HL-60/S4 (cell line): ENCODE measurements around the gene RBM33.
"Not testable (repeated sequence)": the region's sequence is repeated elsewhere in the genome, so short reads cannot be mapped to it uniquely, and the experiment has no call there.

Experiments
- in situ Hi-C: fragments of 300-500 bp; cut with MboI; formaldehyde crosslinking; loops from 2 replicates; pipeline ENCODE4 v1.14.3; 2022; ENCODE audit warnings: low sequenced_read_pairs

RBM33 gene

DNA sequence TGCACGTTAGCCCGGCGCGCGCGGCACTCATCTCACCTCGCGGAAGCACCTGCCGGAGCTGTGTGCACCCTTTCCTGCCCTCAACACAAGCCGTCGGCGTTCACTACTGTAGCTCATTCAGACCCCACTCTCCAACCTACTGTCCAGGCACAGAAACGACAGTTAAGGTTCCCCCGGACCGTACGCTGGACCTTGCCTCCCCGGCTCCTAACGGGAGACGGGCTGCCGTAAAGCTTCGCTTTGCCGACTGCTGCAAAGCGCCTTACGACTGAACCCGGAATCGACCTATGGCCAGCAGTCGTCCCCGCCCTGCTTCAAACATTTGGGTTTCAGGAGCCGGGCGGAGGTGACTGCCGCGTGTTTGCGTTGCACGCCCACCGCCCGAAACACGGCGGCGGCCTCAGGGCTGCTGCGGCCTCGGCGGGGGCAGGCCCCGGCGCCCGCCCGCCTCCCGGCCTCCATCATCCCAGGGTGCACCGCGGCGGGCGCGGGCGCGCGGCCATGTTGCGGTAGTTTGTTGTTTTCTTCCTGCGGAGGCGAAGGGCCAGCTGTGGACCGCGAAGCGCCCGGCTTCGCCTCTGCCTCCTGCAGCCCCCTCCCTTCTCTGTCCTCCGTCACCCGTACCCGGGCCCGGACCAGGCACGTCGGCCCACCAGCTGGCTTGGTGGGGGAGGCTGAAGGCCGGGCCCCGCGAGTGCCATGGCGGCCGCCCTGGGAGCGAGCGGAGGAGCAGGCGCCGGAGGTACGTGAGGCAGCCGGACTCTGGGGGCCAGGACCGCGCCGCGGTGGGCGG, at the start of gene RBM33:
Gene RBM33 (plus strand): TSS at position 484 of the 793 bp plus-strand sequence. CDS start 216 bp downstream, at position 700.
- in situ Hi-C loops = no loop called here

- in situ Hi-C loops = no loop called here
Observed at GRCh38 chr7:155594961-155595366, 49.5 kb upstream of the RBM33 start.

GRCh38 chr7:155597753-155598140, 46.7 kb upstream of the RBM33 start:
- in situ Hi-C loops = no loop called here

DNA sequence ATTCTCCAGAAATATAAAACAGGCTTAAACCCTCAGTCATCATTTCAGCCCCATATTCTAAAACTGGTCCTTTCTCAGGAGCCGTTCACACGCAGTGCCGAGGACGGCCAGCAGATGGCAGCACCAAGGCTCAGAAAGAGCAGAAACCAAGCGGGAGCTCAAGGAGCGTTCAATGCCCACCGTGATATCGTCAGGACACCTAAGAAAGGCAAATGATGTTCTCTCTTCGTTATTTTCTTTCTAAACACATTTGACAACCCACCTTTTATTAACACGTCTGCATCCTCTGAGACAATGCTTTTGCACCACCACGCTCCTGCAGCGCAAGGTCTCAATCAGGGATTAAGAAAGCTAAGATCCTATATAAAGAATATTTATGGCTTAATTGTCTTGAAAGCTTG, 45.7 kb upstream of the RBM33 start:
- in situ Hi-C loops = no loop called here

DNA sequence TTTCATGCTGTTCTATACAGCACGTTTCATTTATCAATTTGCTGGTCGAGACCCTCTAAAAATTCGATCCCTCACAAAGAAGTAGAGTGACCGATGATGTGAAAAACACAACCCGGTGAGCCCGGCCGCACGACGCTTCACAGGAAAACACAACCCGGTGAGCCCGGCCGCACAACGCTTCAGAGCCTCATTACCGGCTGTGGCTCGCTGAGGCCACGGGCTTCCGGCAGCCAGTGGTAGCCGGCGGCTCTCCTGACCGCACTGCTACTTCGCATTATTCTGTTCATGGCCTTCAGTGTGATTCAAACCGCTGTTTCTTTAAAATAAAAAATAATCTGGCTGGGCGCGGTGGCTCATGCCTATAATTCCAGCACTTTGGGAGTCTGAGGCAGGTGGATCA, 42.3 kb upstream of the RBM33 start:
- in situ Hi-C loops = loop anchor here (5.0 kb wide), 1 partner anchor 165 kb away; no protein-coding TSS in a partner anchor

- in situ Hi-C loops = loop anchor here (5.0 kb wide), 1 partner anchor 165 kb away; no protein-coding TSS in a partner anchor
Observed at GRCh38 chr7:155602750-155603149, 41.7 kb upstream of the RBM33 start.

GRCh38 chr7:155603205-155603857, 41.1 kb upstream of the RBM33 start:
- in situ Hi-C loops = loop anchor here (5.0 kb wide), 1 partner anchor 164 kb away; no protein-coding TSS in a partner anchor

DNA sequence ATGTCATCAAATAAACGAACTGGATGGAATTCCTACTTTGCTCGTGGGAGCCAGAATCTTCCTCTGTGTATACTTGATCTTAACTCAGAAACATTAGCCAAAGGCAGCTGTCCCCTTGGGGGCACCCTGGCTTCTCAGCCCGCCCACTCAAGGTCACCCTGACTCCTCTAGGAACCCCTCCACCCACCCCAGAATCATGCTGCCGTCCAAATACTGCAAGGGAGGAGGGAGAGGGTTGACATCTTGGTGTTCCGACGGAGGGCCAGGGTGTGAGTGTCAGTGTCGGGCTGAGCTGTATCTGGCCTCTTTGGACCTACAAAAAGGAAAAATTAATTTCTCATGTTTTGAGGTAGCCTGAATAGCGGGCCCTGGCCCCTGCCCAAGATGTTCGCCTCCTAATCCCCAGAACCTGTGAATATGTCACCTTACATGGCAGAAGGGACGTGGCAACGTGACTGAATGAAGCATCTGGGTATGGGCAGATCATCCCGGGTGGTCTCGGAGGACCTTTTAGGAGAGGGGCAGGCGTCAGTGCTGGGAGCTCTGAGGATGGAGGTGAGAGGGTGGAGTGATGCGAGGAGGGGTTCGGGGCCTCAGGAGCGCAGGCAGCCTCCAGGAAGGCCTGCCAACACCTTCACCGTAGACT, 40.5 kb upstream of the RBM33 start:
- in situ Hi-C loops = loop anchor here (5.0 kb wide), 1 partner anchor 163 kb away; no protein-coding TSS in a partner anchor

GRCh38 chr7:155604504-155604997, 39.9 kb upstream of the RBM33 start:
- in situ Hi-C loops = loop anchor here (5.0 kb wide), 1 partner anchor 163 kb away; no protein-coding TSS in a partner anchor

DNA sequence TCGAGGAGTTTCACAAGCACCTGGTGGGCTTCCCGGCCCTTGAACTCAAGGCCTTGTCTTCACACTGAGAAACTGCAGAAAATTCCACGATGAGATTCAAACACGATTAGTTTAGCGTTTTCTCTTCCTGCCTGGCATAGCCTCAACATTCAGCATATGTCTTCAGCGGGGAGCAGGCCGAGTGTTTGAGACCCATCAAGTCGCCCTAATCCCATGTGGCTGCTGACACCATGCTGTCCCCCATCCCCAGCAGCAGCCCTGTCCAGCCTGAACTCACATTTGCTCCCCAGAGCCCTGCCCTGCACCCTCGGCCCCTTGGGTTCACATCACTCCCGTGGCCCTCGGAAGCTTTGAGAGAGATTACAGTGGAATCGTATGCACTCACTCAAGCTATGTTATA, 35.3 kb upstream of the RBM33 start:
- in situ Hi-C loops = no loop called here

- in situ Hi-C loops = no loop called here
Observed at GRCh38 chr7:155610633-155611193, 33.7 kb upstream of the RBM33 start.

DNA sequence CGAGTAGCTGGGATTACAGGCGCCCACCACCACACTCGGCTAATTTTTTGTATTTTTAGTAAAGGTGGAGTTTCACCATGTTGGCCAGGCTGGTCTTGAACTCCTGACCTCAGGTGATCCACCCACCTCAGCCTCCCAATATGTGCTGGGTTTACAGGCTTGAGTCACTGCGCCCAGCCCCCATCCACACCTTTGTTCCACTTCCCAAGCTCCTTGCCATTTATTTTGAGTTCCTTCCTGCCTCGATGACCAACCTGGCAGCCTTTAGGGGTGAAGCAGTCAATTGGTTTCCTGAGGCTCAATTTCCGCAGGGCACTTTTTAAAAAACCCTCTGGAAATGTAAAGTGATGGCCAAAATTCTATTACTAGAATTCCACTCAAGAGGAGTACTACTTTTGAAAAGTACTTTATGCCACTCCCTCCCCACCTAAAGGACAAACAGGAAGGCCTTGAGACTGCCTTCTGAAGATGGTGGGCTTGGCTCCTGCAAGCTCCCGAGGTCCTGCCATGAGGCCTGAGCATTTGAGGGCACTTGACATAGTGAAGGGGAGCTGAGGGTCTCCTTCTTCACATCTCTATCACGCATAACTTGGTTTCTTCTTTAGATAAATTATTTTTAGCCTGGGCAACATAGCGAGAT, 32.5 kb upstream of the RBM33 start:
- in situ Hi-C loops = no loop called here

DNA sequence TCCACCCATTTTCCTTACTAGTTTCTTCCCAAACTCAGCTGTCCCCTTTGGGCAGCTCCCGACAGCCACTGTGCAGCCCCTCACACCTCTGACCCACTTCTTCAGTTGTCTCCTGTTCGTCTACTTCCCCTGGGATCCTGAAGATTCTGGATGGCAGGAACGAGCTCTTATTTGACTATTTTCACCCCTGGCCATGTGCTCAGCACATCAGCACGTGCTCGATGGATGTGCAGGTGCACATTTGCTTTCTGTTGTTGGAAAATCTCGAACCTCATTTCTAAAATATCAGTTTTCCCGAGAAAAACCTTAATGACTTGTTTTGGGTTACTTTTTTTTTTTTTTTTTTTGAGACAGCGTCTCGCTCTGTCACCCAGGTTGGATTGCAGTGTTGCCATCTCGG, 31.8 kb upstream of the RBM33 start:
- in situ Hi-C loops = no loop called here

DNA sequence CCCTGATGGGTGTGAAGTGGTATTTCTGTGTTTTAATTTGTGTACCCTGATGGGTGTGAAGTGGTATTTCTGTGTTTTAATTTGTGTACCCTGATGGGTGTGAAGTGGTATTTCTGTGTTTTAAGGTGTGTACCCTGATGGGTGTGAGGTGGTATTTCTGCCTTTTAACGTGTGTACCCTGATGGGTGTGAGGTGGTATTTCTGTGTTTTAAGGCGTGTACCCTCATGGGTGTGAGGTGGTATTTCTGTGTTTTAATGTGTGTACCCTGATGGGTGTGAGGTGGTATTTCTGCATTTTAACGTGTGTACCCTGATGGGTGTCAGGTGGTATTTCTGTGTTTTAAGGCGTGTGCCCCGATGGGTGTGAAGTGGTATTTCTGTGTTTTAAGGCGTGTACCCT, 29.4 kb upstream of the RBM33 start:
- in situ Hi-C loops = not testable (repeated sequence)

DNA sequence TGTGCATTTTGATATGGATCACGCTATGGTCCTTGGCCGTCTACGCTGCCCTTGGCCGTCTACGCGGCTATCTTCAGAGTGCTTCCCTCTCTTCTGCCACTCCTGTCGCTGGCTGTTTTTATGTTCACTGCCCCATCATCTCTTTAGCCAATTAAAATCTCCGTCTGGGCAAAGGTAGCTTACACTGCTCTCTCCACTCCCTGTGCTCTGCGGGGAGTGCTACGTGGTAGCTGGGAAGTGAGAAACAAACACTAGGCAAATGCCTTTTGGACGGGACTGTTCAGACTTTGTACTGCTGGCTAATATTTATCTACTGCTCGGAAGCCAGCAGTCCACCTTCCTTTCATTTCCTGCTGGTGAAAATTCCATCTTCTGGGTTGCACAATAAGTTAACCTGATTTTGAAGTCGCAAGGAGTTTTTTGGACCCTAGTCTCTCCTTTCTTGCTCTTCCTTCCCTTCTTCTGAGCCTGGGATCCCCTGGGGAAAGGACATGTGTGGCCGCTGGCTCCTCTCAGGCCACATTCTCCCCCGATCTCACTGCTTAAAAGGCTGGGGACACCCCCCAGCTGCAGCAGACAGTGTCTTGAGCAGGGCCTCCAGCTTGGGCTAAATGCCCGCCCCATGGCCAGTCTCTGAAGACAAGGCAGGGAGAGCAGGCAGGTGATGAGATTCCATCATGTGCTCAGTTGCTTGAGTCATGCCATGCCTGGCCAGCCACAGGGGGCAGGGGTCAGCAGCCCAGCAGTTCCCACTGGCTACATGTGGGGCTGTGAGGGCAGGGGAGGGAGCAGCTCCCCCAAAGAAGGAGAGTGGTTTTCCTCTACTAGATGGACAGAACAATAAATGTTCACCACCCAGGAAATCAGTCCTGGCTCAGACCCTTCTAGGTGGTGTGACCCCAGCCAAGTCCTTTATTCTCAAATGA, 25.5 kb upstream of the RBM33 start:
- in situ Hi-C loops = no loop called here

- in situ Hi-C loops = no loop called here
Observed at GRCh38 chr7:155619634-155620271, 24.7 kb upstream of the RBM33 start.

DNA sequence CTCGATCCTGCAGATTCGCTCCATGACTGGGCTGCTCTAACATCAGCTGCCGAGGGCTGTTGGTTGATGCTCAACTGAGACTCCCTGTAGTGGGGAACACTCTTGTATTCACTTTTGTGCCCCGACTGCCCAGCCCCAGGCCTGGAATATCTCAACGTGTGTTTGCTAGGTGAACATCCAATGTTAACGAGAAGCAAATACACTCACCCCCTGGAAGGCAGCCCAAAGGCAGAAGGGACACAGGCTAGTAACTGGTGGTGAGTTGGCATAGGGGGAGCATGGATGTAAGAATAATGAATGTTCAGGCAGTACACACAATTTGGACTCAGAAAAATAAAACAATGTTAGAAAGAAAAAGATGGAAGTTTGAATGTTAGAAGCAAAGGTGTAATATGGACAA, 24.0 kb upstream of the RBM33 start:
- in situ Hi-C loops = no loop called here

GRCh38 chr7:155621418-155621980, 23.0 kb upstream of the RBM33 start:
- in situ Hi-C loops = no loop called here

GRCh38 chr7:155624412-155624811, 20.0 kb upstream of the RBM33 start:
- in situ Hi-C loops = no loop called here
